K562 (cell line): ENCODE measurements around the gene SHFL. TPM values are rescaled to one million over a fixed set of nuclear protein-coding genes. Genes with fewer than 3 reads are reported as not detected.

Source experiments
- C11orf30 ChIP-seq: fragments of 450-650 bp; IDR thresholded peaks from 2 replicates; pipeline ENCODE4 v1.6.1; 2016; ENCODE audit warnings: low read depth, mild to moderate bottlenecking
- EP300 ChIP-seq: IDR thresholded peaks from 2 replicates; pipeline ENCODE4 v1.6.1; 2012; ENCODE audit warnings: low read length, improper control_type of control experiment
- ETV5 ChIP-seq: sonication (generic); formaldehyde crosslinking; IDR thresholded peaks from 2 replicates; pipeline ENCODE4 v1.4.0; 2020; ENCODE audit warnings: low read depth, mild to moderate bottlenecking, missing genetic modification reagents
- FOSL1 ChIP-seq: fragments of 200-800 bp; sonication (Bioruptor generic); conservative IDR thresholded peaks from 2 replicates; pipeline ENCODE4 v1.6.1; 2016; ENCODE audit warnings: missing genetic modification characterization, missing compliant biosample characterization
- FOXA3 ChIP-seq, 2 experiments: fragments of 450-650 bp in 1 of 2; sonication (generic) in 1 of 2; formaldehyde crosslinking; IDR thresholded peaks in 1 of 2; conservative IDR thresholded peaks in 1 of 2; 2 replicates each; pipeline versions ENCODE4 v1.4.0 to v1.8.0; 2020 to 2022; ENCODE audit warnings: mild to moderate bottlenecking in 2 of 2, missing genetic modification reagents in 1 of 2
- MTA1 ChIP-seq: fragments of 450-650 bp; IDR thresholded peaks from 2 replicates; pipeline ENCODE4 v1.6.1; 2017; ENCODE audit warnings: borderline replicate concordance
- MYC ChIP-seq, 2 experiments: fragments of 250-450 bp in 1 of 2; sonication (Bioruptor Pico) in 1 of 2; IDR thresholded peaks; 2 replicates each; pipeline versions ENCODE4 v1.5.1 to v1.6.1; 2012 to 2021; ENCODE audit warnings: low read depth in 2 of 2, borderline replicate concordance in 1 of 2, improper control_type of control experiment in 1 of 2, low read length in 1 of 2, mild to moderate bottlenecking in 1 of 2, moderate library complexity in 1 of 2
- PHB ChIP-seq: fragments of 250-450 bp; sonication (Bioruptor Pico); IDR thresholded peaks from 2 replicates; pipeline ENCODE4 v1.5.0; 2021
- RBFOX2 ChIP-seq: fragments of 200-400 bp; formaldehyde crosslinking; IDR thresholded peaks from 2 replicates; pipeline ENCODE4 v1.6.1; 2017; ENCODE audit warnings: low read depth, mild to moderate bottlenecking, low read length, moderate library complexity
- STAT5B ChIP-seq: fragments of 250-450 bp; sonication (Bioruptor Pico); IDR thresholded peaks from 2 replicates; pipeline ENCODE4 v1.8.0; 2021; ENCODE audit warnings: mild to moderate bottlenecking, inconsistent platforms
- WHSC1 ChIP-seq: IDR thresholded peaks from one replicate; pipeline ENCODE4 v1.6.1; 2012; ENCODE audit warnings: low read length, control low read depth, inconsistent platforms
- XRCC5 ChIP-seq: fragments of 200-400 bp; formaldehyde crosslinking; IDR thresholded peaks from 2 replicates; pipeline ENCODE4 v1.6.1; 2017; ENCODE audit warnings: low read depth, mild to moderate bottlenecking, low read length
- YY1 ChIP-seq, 3 experiments: IDR thresholded peaks; 2 replicates each; pipeline ENCODE4 v1.6.1; 2011; ENCODE audit warnings: low read length in 2 of 3, mild to moderate bottlenecking in 2 of 3, moderate library complexity in 2 of 3, borderline replicate concordance in 1 of 3, control low read depth in 1 of 3, low read depth in 1 of 3; ENCODE audit not compliant: insufficient read depth in 3 of 3, insufficient replicate concordance in 2 of 3, control insufficient read depth in 1 of 3, insufficient read length in 1 of 3; ENCODE audit errors: extremely low read depth in 1 of 3
- ZBED1 ChIP-seq: IDR thresholded peaks from 2 replicates; pipeline ENCODE4 v1.6.1; 2014
- ZNF24 ChIP-seq: fragments of 450-650 bp; IDR thresholded peaks from 2 replicates; pipeline ENCODE4 v1.6.1; 2016
- ZNF274 ChIP-seq: IDR thresholded peaks from 2 replicates; pipeline ENCODE4 v1.6.1; 2011; ENCODE audit warnings: low read depth, mild to moderate bottlenecking, low read length, moderate library complexity, borderline replicate concordance
- polyA plus RNA-seq, 8 experiments: library from polyadenylated mRNA; depleted of rRNA in 4 of 8; stranded (reverse) in 5 of 8; unstranded in 3 of 8; fragments of >200 nt; fragmentation: Nextera tagmentation in 2 of 8; fragmentation: Illumina TruSeq in 1 of 8; extraction: Ambion mirVana in 2 of 8; extraction: Trizol in 1 of 8; gene quantifications; 2 replicates each; pipeline versions ENCODE4 v1.2.1 to v1.2.3, GENCODE V29; 2011 to 2014; ENCODE audit warnings: inconsistent platforms in 1 of 8, missing spikeins in 1 of 8
- total RNA-seq, 7 experiments: library from RNA; depleted of rRNA in 6 of 7; stranded (reverse); fragments of >200 nt in 6 of 7; fragmentation: Illumina TruSeq in 2 of 7; extraction: Trizol in 2 of 7; gene quantifications; 2 replicates each; pipeline versions ENCODE4 v1.2.1 to v1.2.3, GENCODE V29; 2011 to 2021; ENCODE audit warnings: low replicate concordance in 1 of 7
- TF ChIP-seq, protein P1 (sequence below): fragments of 250-450 bp; sonication (Bioruptor Pico); IDR thresholded peaks from 2 replicates; pipeline ENCODE4 v1.5.0; 2021
- TF ChIP-seq, protein P2 (sequence below): fragments of 450-650 bp; formaldehyde crosslinking; IDR thresholded peaks from 2 replicates; pipeline ENCODE4 v1.4.0; 2022; ENCODE audit warnings: missing genetic modification characterization
- TF ChIP-seq, protein P3 (sequence below): sonication (generic); formaldehyde crosslinking; IDR thresholded peaks from 2 replicates; pipeline ENCODE4 v1.8.1; 2023; ENCODE audit warnings: mild to moderate bottlenecking, missing genetic modification reagents
- TF ChIP-seq, protein P4 (sequence below): fragments of 250-450 bp; sonication (Bioruptor Pico); IDR thresholded peaks from 2 replicates; pipeline ENCODE4 v1.4.0; 2020
- TF ChIP-seq, protein P5 (sequence below): sonication (generic); formaldehyde crosslinking; IDR thresholded peaks from 2 replicates; pipeline ENCODE4 v1.8.1; 2023; ENCODE audit warnings: mild to moderate bottlenecking, missing genetic modification reagents

SHFL gene
- total and polyA plus RNA-seq, 9 of the 15 experiments (the other 6 are each of a cell fraction or from before 2014, with no cell fraction given), result 1.5 to 25.7 (median 13.0) TPM

DNA sequence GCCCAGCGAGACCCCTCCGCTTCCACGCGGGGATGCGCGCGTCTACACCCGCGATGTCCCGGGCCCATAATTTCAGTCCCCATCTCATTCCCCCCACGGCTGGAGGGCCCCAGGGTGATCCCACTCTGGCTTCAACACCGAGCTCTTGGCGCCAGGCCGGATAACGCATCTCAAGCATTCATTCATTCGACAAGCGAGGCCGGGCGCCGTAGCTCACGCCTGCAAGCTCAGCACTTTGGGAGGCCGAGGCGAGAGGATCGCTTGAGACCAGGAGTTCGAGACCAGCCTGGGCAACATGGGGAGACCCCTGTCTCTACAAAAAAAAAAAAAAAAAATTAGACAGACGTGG lies 10.5 kb downstream of the SHFL start (continued):
- no peak for TF ChIP-seq MTA1
- peak; percentile 85 for TF ChIP-seq ZNF24
- TF ChIP-seq, protein P1, sequence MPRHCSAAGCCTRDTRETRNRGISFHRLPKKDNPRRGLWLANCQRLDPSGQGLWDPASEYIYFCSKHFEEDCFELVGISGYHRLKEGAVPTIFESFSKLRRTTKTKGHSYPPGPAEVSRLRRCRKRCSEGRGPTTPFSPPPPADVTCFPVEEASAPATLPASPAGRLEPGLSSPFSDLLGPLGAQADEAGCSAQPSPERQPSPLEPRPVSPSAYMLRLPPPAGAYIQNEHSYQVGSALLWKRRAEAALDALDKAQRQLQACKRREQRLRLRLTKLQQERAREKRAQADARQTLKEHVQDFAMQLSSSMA (CRISPR knock-in tag), result no peak
- TF ChIP-seq MYC (IDR thresholded peaks at IDR 0.05; ENCODE audit: low read depth, low read length), result no peak
- peak; percentile 39; the same call in 1 of the 2 replicates for TF ChIP-seq MYC (CRISPR knock-in tag; IDR thresholded peaks at IDR 0.05; ENCODE audit: borderline replicate concordance, low read depth)
- TF ChIP-seq YY1 (IDR thresholded peaks at IDR 0.05; ENCODE audit: borderline replicate concordance in 1 of 3, control insufficient read depth in 1 of 3, extremely low read depth in 1 of 3, insufficient read depth in 3 of 3, insufficient read length in 1 of 3, insufficient replicate concordance in 2 of 3, low read depth in 1 of 3, low read length in 2 of 3), result no peak
- no peak for TF ChIP-seq XRCC5
- TF ChIP-seq FOXA3 (CRISPR knock-in tag; conservative IDR thresholded peaks at IDR 0.05 in 1 of 2, IDR thresholded peaks at IDR 0.05 in 1 of 2), result 0 out of 4 replicates have a peak, but pooled peaks of 1 of the 2 experiments have one; percentile 47
- TF ChIP-seq, protein P2, sequence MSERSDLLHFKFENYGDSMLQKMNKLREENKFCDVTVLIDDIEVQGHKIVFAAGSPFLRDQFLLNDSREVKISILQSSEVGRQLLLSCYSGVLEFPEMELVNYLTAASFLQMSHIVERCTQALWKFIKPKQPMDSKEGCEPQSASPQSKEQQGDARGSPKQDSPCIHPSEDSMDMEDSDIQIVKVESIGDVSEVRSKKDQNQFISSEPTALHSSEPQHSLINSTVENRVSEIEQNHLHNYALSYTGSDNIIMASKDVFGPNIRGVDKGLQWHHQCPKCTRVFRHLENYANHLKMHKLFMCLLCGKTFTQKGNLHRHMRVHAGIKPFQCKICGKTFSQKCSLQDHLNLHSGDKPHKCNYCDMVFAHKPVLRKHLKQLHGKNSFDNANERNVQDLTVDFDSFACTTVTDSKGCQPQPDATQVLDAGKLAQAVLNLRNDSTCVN, result no peak
- peak; percentile 66 for TF ChIP-seq RBFOX2
- no peak for TF ChIP-seq STAT5B (CRISPR knock-in tag)
- TF ChIP-seq, protein P3, sequence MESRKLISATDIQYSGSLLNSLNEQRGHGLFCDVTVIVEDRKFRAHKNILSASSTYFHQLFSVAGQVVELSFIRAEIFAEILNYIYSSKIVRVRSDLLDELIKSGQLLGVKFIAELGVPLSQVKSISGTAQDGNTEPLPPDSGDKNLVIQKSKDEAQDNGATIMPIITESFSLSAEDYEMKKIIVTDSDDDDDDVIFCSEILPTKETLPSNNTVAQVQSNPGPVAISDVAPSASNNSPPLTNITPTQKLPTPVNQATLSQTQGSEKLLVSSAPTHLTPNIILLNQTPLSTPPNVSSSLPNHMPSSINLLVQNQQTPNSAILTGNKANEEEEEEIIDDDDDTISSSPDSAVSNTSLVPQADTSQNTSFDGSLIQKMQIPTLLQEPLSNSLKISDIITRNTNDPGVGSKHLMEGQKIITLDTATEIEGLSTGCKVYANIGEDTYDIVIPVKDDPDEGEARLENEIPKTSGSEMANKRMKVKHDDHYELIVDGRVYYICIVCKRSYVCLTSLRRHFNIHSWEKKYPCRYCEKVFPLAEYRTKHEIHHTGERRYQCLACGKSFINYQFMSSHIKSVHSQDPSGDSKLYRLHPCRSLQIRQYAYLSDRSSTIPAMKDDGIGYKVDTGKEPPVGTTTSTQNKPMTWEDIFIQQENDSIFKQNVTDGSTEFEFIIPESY (CRISPR knock-in tag), result peak; percentile 98
- TF ChIP-seq EP300, result no peak
- TF ChIP-seq ZBED1, result 0 out of 2 replicates have a peak, but pooled peaks have one; percentile 0
- no peak for TF ChIP-seq FOSL1 (tag)
- TF ChIP-seq, protein P4, sequence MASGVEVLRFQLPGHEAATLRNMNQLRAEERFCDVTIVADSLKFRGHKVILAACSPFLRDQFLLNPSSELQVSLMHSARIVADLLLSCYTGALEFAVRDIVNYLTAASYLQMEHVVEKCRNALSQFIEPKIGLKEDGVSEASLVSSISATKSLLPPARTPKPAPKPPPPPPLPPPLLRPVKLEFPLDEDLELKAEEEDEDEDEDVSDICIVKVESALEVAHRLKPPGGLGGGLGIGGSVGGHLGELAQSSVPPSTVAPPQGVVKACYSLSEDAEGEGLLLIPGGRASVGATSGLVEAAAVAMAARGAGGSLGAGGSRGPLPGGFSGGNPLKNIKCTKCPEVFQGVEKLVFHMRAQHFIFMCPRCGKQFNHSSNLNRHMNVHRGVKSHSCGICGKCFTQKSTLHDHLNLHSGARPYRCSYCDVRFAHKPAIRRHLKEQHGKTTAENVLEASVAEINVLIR (CRISPR knock-in tag), result no peak
- TF ChIP-seq PHB, result 0 out of 2 replicates have a peak, but pooled peaks have one; percentile 47
- peak; percentile 67 for TF ChIP-seq C11orf30
- TF ChIP-seq WHSC1, result no peak
- TF ChIP-seq, protein P5, sequence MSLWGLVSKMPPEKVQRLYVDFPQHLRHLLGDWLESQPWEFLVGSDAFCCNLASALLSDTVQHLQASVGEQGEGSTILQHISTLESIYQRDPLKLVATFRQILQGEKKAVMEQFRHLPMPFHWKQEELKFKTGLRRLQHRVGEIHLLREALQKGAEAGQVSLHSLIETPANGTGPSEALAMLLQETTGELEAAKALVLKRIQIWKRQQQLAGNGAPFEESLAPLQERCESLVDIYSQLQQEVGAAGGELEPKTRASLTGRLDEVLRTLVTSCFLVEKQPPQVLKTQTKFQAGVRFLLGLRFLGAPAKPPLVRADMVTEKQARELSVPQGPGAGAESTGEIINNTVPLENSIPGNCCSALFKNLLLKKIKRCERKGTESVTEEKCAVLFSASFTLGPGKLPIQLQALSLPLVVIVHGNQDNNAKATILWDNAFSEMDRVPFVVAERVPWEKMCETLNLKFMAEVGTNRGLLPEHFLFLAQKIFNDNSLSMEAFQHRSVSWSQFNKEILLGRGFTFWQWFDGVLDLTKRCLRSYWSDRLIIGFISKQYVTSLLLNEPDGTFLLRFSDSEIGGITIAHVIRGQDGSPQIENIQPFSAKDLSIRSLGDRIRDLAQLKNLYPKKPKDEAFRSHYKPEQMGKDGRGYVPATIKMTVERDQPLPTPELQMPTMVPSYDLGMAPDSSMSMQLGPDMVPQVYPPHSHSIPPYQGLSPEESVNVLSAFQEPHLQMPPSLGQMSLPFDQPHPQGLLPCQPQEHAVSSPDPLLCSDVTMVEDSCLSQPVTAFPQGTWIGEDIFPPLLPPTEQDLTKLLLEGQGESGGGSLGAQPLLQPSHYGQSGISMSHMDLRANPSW, result 0 out of 2 replicates have a peak, but pooled peaks have one; percentile 21
- no peak for TF ChIP-seq ZNF274
- TF ChIP-seq ETV5 (CRISPR knock-in tag), result no peak
